Measurements from ENCODE around the gene LILRB5.

LILRB5 gene

GRCh38 chr19:54299515-54299914 is 42.4 kb upstream of the LILRB5 start:
- Histone ChIP-seq H3K9me3 (ENCODE audit: insufficient read depth, low read length) (no peaks in the 10 kb centered on the region), H3F3A (ENCODE audit: insufficient read depth) (no peaks in the 10 kb centered on the region), H4K20me1 (ENCODE audit: low read depth, low read length) (no peaks in the 10 kb centered on the region), H3K79me2 (ENCODE audit: insufficient read depth, low read length) (no peaks in the 10 kb centered on the region), H3K36me3 (ENCODE audit: low read length) (no peaks in the 10 kb centered on the region), H3K27me3 (ENCODE audit: low read length) (no peaks in the 10 kb centered on the region), H3K9ac (ENCODE audit: low read length) (no peak overlapping the region), H2AFZ (ENCODE audit: low read depth, low read length, severe bottlenecking) (no peak overlapping the region), H3K4me3 (ENCODE audit: insufficient read depth, low read length, poor library complexity, severe bottlenecking) (no peak overlapping the region), H3K27ac (ENCODE audit: low read depth, low read length) (no peak overlapping the region), H3K4me2 (ENCODE audit: low read depth, low read length, poor library complexity, severe bottlenecking) (no peak overlapping the region), H3K9me2 (replicated peaks; ENCODE audit: insufficient read depth, low read length) (no peaks in the 10 kb centered on the region)
- TF ChIP-seq CTCF (IDR thresholded peaks at IDR 0.05; ENCODE audit: insufficient read depth, low read length, poor library complexity, severe bottlenecking) (no peak), EZH2phosphoT487 (conservative IDR thresholded peaks at IDR 0.05; ENCODE audit: low read length) (no peak)

GRCh38 chr19:54299126-54299498 is 42.0 kb upstream of the LILRB5 start:
- no peaks in the 10 kb centered on the region for H3K27me3 ChIP-seq (ENCODE audit: low read length)

GRCh38 chr19:54298357-54299125 is 41.5 kb upstream of the LILRB5 start:
- H3K36me3 ChIP-seq (ENCODE audit: low read length), result no peaks in the 10 kb centered on the region
- H3K4me2 ChIP-seq (ENCODE audit: low read depth, low read length, poor library complexity, severe bottlenecking), result no peak overlapping the region
- H3K9me2 ChIP-seq (replicated peaks; ENCODE audit: insufficient read depth, low read length), result no peaks in the 10 kb centered on the region
- H2AFZ ChIP-seq (ENCODE audit: low read depth, low read length, severe bottlenecking), result no peak overlapping the region
- H3K9ac ChIP-seq (ENCODE audit: low read length), result no peak overlapping the region
- H3K79me2 ChIP-seq (ENCODE audit: insufficient read depth, low read length), result no peaks in the 10 kb centered on the region
- TF ChIP-seq EZH2phosphoT487 (conservative IDR thresholded peaks at IDR 0.05; ENCODE audit: low read length) (no peak), CTCF (IDR thresholded peaks at IDR 0.05; ENCODE audit: insufficient read depth, low read length, poor library complexity, severe bottlenecking) (no peak)
- no peaks in the 10 kb centered on the region for H3K27me3 ChIP-seq (ENCODE audit: low read length)
- H3K4me3 ChIP-seq (ENCODE audit: insufficient read depth, low read length, poor library complexity, severe bottlenecking), result no peak overlapping the region
- H3F3A ChIP-seq (ENCODE audit: insufficient read depth), result no peaks in the 10 kb centered on the region
- H4K20me1 ChIP-seq (ENCODE audit: low read depth, low read length), result no peaks in the 10 kb centered on the region
- no peak overlapping the region for H3K27ac ChIP-seq (ENCODE audit: low read depth, low read length)
- H3K9me3 ChIP-seq (ENCODE audit: insufficient read depth, low read length), result no peaks in the 10 kb centered on the region

More at GRCh38 chr19:54299126-54299498, 42.0 kb upstream of the LILRB5 start:
- Histone ChIP-seq H4K20me1 (ENCODE audit: low read depth, low read length) (no peaks in the 10 kb centered on the region), H3K79me2 (ENCODE audit: insufficient read depth, low read length) (no peaks in the 10 kb centered on the region), H3F3A (ENCODE audit: insufficient read depth) (no peaks in the 10 kb centered on the region), H3K4me2 (ENCODE audit: low read depth, low read length, poor library complexity, severe bottlenecking) (no peak overlapping the region), H3K9me2 (replicated peaks; ENCODE audit: insufficient read depth, low read length) (no peaks in the 10 kb centered on the region), H2AFZ (ENCODE audit: low read depth, low read length, severe bottlenecking) (no peak overlapping the region), H3K4me3 (ENCODE audit: insufficient read depth, low read length, poor library complexity, severe bottlenecking) (no peak overlapping the region), H3K27ac (ENCODE audit: low read depth, low read length) (no peak overlapping the region), H3K9ac (ENCODE audit: low read length) (no peak overlapping the region), H3K36me3 (ENCODE audit: low read length) (no peaks in the 10 kb centered on the region), H3K9me3 (ENCODE audit: insufficient read depth, low read length) (no peaks in the 10 kb centered on the region)
- TF ChIP-seq CTCF (IDR thresholded peaks at IDR 0.05; ENCODE audit: insufficient read depth, low read length, poor library complexity, severe bottlenecking) (no peak), EZH2phosphoT487 (conservative IDR thresholded peaks at IDR 0.05; ENCODE audit: low read length) (no peak)
